GM21529 (cell line): ENCODE results near the gene GAB4.
"Not testable (repeated sequence)": the region's sequence is repeated elsewhere in the genome, so short reads cannot be mapped to it uniquely, and the experiment has no call there.

Experiments
- ATAC-seq: cut with Tn5 transposase; IDR thresholded peaks from one replicate; pipeline ENCODE4 v1.9.1; 2021; ENCODE audit not compliant: unreplicated experiment

Gene GAB4, protein sequence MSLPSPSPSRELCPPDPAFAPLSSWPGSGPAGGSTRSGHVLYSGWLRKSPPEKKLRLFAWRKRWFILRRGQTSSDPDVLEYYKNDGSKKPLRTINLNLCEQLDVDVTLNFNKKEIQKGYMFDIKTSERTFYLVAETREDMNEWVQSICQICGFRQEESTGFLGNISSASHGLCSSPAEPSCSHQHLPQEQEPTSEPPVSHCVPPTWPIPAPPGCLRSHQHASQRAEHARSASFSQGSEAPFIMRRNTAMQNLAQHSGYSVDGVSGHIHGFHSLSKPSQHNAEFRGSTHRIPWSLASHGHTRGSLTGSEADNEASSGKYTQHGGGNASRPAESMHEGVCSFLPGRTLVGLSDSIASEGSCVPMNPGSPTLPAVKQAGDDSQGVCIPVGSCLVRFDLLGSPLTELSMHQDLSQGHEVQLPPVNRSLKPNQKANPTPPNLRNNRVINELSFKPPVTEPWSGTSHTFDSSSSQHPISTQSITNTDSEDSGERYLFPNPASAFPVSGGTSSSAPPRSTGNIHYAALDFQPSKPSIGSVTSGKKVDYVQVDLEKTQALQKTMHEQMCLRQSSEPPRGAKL

GRCh38 chr22:17007852-17008731 is at the start of gene GAB4:
Gene GAB4, minus strand, starts transcription at chr22:17008222. Its CDS starts 108 bp downstream, at chr22:17008114.
- no peak for ATAC-seq

DNA sequence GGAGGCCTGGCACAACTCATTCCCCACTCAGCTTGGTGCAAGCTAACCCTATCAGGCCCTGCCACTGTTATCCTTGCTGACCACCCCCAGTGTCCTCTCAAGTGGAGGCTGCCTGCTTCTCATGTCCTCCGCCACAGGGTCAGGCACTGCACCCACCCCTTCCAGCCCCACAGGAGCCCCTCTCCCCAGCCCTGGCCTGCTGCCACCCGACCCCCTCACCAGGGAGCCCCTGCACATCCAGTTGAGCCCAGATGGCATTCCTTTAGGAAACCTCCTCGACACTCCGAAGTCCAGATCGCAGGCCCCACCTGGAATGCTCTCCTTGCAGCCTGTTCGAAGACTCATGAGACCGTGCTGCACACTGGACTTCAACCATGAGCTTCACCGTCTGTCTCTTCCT is 48.8 kb upstream of the GAB4 start:
- ATAC-seq: no peak

DNA sequence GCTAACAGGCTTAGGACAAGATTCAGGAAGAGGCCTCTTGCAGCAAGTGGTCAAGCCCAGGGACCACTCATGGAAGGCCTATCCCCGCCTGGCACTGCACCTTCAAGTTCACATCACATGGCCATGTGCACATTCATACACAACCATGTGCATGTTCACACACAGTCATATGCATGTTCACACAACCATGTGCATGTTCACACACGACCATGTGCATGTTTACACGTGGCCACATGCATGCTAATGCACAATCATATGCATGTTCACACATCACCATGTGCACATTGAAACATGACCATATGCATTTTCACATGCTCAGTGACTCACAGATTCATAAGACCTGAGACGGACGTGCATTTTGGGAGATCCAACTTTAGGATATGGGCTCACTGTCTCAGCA is 48.0 kb upstream of the GAB4 start:
- ATAC-seq: no peak

GRCh38 chr22:17047656-17048055 is 39.6 kb upstream of the GAB4 start:
- no peak for ATAC-seq

DNA sequence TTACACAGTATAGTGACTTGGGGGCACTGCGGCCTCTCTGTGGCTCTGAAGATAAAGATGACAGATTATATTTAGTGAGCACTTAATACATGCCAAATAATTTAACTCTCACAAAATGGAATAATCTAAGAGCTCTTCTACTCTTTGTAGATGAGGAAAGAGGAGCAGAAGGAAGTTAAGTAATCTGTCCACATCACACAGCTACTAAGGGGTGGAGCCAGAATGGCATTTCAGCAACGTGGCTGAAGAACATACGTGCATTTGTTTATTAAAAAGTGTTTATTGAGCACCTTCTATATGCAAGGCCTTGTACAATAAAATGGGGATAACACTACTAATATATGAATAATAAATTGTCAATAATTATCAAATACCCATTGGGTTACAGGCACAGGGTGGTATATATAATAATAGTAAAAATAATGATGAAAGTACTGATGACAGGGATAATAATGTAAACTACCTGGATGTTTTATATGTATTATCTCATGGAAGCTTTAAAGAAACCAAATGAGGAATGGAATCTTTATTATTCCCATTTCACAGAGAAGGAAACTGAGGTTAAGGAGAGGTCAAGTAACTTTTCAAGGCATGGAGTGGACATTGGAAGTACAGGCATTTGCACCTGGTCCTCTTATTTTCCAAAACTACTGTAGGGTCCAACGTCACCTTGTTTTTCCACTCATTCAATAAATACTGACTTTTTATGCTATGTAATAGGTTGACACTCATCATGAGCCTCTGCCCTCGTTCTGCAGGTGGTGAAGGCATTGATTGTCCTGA is 38.7 kb upstream of the GAB4 start:
- ATAC-seq: no peak

DNA sequence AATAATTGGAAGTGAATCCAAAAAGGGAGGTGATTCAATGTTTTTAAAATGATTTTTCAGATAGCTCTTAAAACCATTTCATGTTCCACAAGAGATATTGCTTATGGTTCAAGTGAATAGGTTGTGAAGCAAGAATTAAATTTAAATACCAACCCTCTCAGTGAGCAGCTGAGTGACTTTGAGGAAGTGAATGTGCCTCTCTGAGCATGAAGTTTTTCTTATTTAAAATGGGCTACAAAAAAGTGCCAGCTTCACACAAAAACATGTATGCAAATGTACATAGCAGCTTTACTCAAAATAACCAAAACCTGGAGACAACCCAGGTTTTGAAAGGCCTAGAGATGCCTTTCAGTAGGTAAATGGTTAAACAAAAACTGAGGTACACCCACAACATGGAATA is 35.5 kb upstream of the GAB4 start:
- no peak for ATAC-seq

DNA sequence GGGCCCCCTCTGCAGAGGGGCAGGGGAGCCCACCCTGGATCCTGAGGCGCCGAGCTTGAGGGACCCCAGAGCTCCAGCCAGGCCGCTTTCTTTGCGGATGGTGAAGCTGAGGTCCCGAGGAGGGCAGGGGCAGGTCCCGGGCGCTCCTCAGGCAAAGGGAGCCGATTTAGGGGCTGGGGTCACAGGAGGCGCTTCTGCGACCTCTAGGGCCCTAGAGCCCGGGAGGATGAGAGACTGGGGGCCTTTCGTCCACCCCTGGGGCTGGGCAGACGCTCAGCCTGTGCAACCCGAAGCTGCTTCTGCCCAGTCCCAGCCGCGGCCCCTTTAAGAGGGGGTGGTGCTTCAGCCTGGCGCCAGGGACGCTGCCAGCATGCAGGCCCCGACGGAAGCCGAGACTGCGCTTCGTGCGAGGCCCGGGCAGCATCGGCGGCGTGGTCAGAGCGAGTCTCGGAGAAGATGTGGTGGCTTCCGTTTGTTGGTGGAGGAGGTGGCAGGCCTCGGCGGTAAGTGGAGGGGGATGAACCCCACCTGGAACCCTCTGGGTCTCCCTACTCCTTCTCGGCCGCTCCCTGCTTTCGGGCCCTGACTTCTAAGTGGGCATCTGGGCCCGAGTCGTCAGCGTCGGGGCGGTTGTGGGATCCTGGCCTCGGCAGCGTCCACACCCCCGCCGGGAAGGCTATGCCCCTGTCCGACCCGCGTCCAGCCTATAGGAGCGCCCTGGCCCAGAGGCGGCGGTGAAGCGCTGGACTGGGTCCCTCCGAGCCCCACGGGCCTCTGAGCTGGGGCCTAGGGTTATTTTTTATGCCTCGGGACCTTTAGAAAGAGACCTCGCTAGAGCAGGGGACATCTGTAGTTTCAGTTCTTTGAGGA is 29.1 kb upstream of the GAB4 start:
- peak; percentile 77 for ATAC-seq

DNA sequence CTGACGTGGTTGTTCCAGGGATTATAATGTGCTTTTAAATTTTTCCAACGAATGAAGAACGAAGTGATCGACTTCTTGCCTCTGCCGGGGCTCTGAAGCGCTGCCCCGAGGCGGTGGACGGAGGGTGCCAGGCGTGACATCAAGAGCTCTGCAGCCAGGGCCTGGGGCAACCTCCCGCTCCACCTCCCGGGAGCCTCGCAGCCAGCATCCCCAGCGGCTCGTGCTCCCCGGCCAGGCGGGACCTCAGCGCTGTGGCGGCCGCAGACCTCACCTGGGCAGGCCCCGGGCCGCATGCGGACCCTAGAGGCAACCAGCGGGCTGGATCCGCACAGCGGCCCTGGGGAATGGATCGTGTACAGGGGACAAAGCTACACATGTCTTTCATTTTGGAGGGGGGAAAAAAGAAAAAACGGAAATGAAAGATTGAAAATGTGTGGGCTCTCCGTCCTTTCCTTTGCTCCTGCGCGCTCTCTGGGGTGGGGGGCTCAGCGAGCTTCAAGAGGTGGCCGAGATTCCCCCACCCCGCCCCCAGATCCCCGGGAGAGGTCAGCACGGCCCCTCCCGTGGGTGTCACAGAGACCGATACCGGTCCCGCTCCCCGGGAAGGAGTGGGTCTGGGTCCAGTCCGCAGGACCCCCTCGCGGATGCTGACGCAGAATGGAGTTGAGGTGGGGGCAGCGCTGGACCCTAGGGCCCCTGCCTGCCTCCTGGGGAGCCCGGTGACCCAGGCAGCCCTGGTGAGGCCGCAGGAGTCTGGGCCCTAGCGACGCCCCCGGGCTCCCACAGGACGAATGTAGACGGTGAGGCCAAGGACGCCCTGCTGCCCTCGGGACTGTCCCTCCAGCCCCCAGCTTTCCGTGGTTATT is 28.2 kb upstream of the GAB4 start:
- peak; percentile 34 for ATAC-seq

GRCh38 chr22:17035246-17035645 is 27.2 kb upstream of the GAB4 start:
- ATAC-seq: no peak

GRCh38 chr22:17034532-17034931 is 26.5 kb upstream of the GAB4 start:
- not testable (repeated sequence) for ATAC-seq

- ATAC-seq: not testable (repeated sequence)
Observed at GRCh38 chr22:17032277-17032676, 24.3 kb upstream of the GAB4 start.

DNA sequence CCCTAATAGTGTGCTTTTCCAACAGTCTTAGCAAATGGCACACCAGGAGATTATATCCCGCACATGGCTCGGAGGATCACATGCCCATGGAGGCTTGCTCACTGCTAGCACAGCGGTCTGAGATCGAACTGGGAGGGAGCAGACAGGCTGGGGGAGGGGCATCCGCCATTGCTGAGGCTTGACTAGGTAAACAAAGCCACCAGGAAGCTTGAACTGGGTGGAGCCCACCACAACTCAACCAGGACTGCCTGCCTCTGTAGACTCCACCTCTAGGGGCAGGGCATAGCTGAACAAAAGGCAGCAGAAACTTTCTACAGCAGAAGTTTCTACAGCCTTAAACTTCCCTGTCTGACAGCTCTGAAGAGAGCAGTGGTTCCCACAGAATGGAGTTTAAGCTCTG is 16.4 kb upstream of the GAB4 start:
- not testable (repeated sequence) for ATAC-seq

DNA sequence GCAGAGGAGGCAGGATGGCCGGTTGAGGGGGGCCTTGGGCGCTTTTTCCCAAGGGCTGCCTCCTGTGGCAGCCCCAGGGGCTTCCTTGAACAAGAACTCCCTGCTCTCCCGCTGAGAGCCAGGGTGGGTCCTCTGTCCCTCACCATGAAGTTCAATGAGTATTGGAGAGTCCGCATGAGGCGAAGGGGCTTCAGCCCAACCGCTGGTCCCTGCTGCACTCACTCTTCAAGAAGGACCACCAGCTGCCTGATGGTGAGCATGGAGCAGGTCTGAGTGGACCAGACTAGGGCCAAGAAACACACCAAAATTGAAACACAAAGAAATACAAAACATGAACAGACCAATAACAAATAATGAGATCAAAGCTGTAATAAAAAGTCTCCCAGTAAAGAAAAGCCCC is 7.5 kb upstream of the GAB4 start:
- not testable (repeated sequence) for ATAC-seq

DNA sequence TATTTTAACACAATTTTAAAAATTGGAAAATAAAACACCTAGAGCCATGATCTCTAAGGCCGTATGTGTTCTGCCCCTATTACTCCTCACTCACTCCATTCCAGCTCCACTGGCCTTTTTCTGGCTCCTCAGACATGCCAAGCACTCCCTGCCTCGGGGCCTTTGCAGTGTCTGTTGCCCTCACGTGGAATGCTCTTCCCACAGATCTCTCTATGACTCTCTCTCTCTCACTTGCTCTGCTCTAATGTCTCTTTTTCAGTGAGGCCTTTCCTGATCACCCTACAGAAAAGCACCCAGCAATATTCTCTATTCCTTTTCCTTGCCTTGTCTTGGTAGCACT is 6.0 kb upstream of the GAB4 start:
- not testable (repeated sequence) for ATAC-seq

DNA sequence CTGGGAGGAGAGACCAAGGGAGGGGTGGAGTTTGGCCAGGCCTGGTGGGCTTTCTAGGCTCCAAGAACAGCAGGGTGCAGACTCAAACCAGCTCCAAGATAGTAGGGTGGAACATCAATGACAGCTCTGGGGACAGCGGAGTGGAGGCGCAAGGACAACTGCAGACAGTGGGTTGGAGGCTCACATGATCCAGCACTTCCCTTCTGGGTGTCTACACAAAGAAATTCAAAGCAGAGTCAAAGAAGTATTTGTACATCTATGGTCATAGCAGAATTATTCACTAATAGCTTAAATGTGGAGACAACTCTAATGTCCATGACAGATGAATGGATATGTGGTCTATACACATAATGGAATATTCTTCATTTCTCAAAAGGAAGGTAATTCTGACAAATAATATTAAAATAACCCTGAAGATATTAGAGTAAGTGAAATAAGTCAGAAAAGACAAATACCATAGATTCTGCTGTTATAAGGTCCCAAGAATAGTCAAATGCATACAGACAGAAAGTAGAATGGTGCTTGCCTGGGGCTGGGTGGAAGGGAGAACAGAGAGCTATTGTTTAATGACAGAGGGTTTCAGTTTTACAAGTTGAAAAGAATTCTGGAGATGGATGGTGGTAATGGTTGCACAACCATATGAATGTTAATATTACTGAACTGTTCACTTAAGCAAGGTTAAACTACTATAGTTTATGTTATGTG is 5.5 kb upstream of the GAB4 start:
- no peak for ATAC-seq

DNA sequence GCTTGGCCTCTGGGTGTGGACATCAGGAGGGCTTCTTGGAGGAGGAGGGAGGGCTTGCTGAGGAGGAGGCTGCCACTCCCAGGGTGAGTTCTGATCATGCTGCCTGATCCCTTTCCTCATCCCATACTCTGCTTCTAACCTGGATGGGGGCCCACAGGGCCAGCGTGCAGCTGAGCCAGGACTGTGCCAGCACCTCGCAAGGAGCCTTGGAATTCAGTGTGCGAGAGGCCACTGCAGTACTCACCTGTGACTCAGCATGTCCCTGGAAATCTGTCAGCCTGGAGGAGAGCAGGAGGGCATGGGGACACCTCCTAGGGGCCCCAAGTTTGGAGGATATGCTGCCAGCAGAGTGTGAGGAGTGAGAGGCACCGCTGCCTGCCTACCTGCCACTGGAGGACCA is 4.2 kb upstream of the GAB4 start:
- no peak for ATAC-seq

DNA sequence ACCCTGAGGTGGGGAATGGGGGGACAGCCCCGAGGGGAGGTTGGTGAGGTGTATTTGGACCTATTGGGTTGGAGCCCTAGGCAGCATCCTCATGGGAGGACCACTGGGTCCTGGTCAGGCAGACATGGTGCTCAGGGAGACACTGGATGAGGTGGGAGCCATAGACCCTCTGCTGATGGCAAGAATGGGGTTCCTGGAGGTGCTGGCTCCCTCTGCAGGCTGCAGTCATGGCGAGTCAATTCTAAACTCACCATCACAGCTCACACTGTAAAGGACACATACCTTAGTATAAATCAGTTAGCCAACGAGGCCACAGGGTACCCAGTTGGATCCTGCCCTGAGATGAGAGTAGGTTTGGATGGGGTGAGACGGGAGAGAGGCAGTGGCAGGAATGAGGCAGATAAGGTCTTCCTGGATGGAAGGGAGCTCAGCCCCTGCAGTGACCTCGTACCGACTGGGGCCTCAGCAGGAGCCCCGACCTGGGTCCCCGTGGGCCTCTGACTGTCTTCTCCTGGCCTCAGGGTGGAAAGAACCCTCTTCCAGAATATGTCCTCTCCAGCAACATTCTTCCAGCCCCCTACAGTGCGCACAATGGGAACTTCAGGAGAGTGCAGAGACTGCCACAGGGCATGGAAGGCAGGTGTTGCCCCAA is 1.7 kb upstream of the GAB4 start:
- ATAC-seq: no peak

DNA sequence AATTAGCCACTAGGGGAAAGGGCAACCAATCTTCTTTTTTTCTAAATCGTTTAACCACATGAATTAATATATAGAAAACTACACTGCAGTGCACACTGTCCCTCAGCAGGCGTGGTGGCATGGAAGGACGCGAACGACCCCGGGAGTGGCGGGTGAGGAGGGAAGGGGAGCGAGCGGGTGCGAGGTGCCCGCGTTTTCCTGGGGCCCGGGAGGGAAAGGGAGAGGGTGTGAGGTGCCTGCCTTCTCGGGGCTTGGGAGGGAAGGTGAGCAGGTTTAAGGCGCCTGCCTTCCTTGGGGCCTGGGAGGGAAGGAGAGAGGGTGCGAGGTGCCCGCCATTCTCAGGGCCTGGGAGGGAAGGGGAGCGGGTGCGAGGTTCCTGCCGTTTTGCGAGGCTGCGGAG is 765 bp downstream of the GAB4 start:
- ATAC-seq: no peak
